HEK293 (cell line): ENCODE measurements around the gene AMOTL2.
A peak's percentile ranks its signal among the peaks of the same experiment; 100 is the strongest.

ENCODE experiments used
- CTCF ChIA-PET: fragments of 350-600 bp; formaldehyde crosslinking; extraction: SDS; loops from one replicate; lab custom pipeline; 2021; ENCODE audit warnings: antibody characterized with exemption; lab: Yijun Ruan, JAX
- POLR2A ChIA-PET: fragments of 300-600 bp; formaldehyde crosslinking; extraction: SDS; loops from one replicate; lab custom pipeline; 2020; ENCODE audit warnings: antibody characterized with exemption, inconsistent platforms; lab: Yijun Ruan, JAX
- H3K27ac ChIP-seq: fragments of 200-500 bp; sonication (Bioruptor generic); 2 replicates; pipeline ENCODE4 v1.5.1; 2014; ENCODE audit warnings: low read depth, low read length, control low read depth, inconsistent platforms; ENCODE audit errors: extremely low read depth
- H3K36me3 ChIP-seq, 2 experiments: fragments of 200-500 bp in 1 of 2; sonication (Bioruptor generic) in 1 of 2; 1 replicate in 1 of 2; 2 replicates in 1 of 2; pipeline ENCODE4 v1.5.1; 2014 to 2017; ENCODE audit warnings: inconsistent platforms in 2 of 2, low read length in 2 of 2; ENCODE audit not compliant: control insufficient read depth in 2 of 2, insufficient read depth in 1 of 2
- H3K4me1 ChIP-seq: fragments of 200-500 bp; sonication (Bioruptor generic); 2 replicates; pipeline ENCODE4 v1.5.1; 2014; ENCODE audit warnings: mild to moderate bottlenecking, low read length, inconsistent platforms; ENCODE audit not compliant: control insufficient read depth, insufficient read depth
- H3K4me3 ChIP-seq: 2 replicates; pipeline ENCODE4 v1.5.1; 2011; ENCODE audit warnings: low read depth, mild to moderate bottlenecking, control low read depth, low read length, moderate library complexity
- H3K9me3 ChIP-seq: fragments of 200-500 bp; sonication (Bioruptor generic); 2 replicates; pipeline ENCODE4 v1.5.1; 2014; ENCODE audit warnings: low read depth, low read length, inconsistent platforms; ENCODE audit not compliant: control insufficient read depth, insufficient read depth
- HOXA7 ChIP-seq: sonication (generic); formaldehyde crosslinking; IDR thresholded peaks from 2 replicates; pipeline ENCODE4 v1.8.1; 2022; ENCODE audit warnings: missing genetic modification reagents, borderline replicate concordance
- KLF9 ChIP-seq: fragments of 450-650 bp; formaldehyde crosslinking; IDR thresholded peaks from 2 replicates; pipeline ENCODE4 v1.5.1; 2016; ENCODE audit warnings: missing biosample characterization, missing genetic modification characterization, low read depth
- PRDM1 ChIP-seq: fragments of 450-650 bp; formaldehyde crosslinking; IDR thresholded peaks from 2 replicates; pipeline ENCODE4; 2016; ENCODE audit warnings: missing biosample characterization, missing genetic modification characterization
- SALL2 ChIP-seq: fragments of 450-650 bp; formaldehyde crosslinking; IDR thresholded peaks from 2 replicates; pipeline ENCODE4 v1.5.0; 2017; ENCODE audit warnings: missing biosample characterization, mild to moderate bottlenecking, missing genetic modification characterization, borderline replicate concordance
- ZEB2 ChIP-seq: fragments of 450-650 bp; formaldehyde crosslinking; IDR thresholded peaks from 2 replicates; pipeline ENCODE4 v1.5.1; 2016; ENCODE audit warnings: missing biosample characterization, missing genetic modification characterization
- ZFP3 ChIP-seq: fragments of 450-650 bp; formaldehyde crosslinking; IDR thresholded peaks from 2 replicates; pipeline ENCODE4 v1.5.1; 2016; ENCODE audit warnings: low read depth, missing biosample characterization, missing genetic modification characterization
- ZIC2 ChIP-seq: fragments of 450-650 bp; formaldehyde crosslinking; IDR thresholded peaks from 2 replicates; pipeline ENCODE4 v1.5.1; 2016; ENCODE audit warnings: missing biosample characterization, missing genetic modification characterization
- ZNF10 ChIP-seq: fragments of 450-650 bp; formaldehyde crosslinking; IDR thresholded peaks from 2 replicates; pipeline ENCODE4 v1.5.1; 2017; ENCODE audit warnings: missing biosample characterization, missing genetic modification characterization
- ZNF121 ChIP-seq: fragments of 450-650 bp; formaldehyde crosslinking; IDR thresholded peaks from 2 replicates; pipeline ENCODE4 v1.5.1; 2016; ENCODE audit warnings: missing biosample characterization, missing genetic modification characterization
- ZNF140 ChIP-seq: fragments of 450-650 bp; formaldehyde crosslinking; IDR thresholded peaks from 2 replicates; pipeline ENCODE4 v1.5.1; 2016; ENCODE audit warnings: missing biosample characterization, missing genetic modification characterization
- ZNF174 ChIP-seq: fragments of 450-650 bp; formaldehyde crosslinking; IDR thresholded peaks from 2 replicates; pipeline ENCODE4 v1.5.0; 2017; ENCODE audit warnings: missing biosample characterization, mild to moderate bottlenecking, missing genetic modification characterization
- ZNF548 ChIP-seq: fragments of 450-650 bp; formaldehyde crosslinking; IDR thresholded peaks from 2 replicates; pipeline ENCODE4 v1.5.1; 2016; ENCODE audit warnings: missing biosample characterization, missing genetic modification characterization
- ZNF555 ChIP-seq: fragments of 450-650 bp; formaldehyde crosslinking; conservative IDR thresholded peaks from 2 replicates; pipeline ENCODE4 v1.5.1; 2017; ENCODE audit warnings: missing biosample characterization, mild to moderate bottlenecking, missing genetic modification characterization, inconsistent platforms
- ZNF658 ChIP-seq: fragments of 450-650 bp; formaldehyde crosslinking; IDR thresholded peaks from 2 replicates; pipeline ENCODE4; 2016; ENCODE audit warnings: missing biosample characterization, missing genetic modification characterization
- TF ChIP-seq, protein P1 (sequence below): fragments of 450-650 bp; formaldehyde crosslinking; IDR thresholded peaks from 2 replicates; pipeline ENCODE4 v1.5.1; 2016; ENCODE audit warnings: missing biosample characterization, missing genetic modification characterization
- TF ChIP-seq, protein P2 (sequence below): fragments of 450-650 bp; IDR thresholded peaks from 2 replicates; pipeline ENCODE4 v1.5.1; 2018; ENCODE audit warnings: missing biosample characterization, mild to moderate bottlenecking, missing genetic modification characterization
- TF ChIP-seq, protein P3 (sequence below): fragments of 450-650 bp; formaldehyde crosslinking; IDR thresholded peaks from 2 replicates; pipeline ENCODE4 v1.5.1; 2016; ENCODE audit warnings: missing biosample characterization, missing genetic modification characterization
- TF ChIP-seq, protein P4 (sequence below): fragments of 450-650 bp; formaldehyde crosslinking; IDR thresholded peaks from 2 replicates; pipeline ENCODE4 v1.5.1; 2016; ENCODE audit warnings: missing biosample characterization, missing genetic modification characterization
- TF ChIP-seq, protein P5 (sequence below): fragments of 450-650 bp; formaldehyde crosslinking; IDR thresholded peaks from 2 replicates; pipeline ENCODE4 v1.5.1; 2016; ENCODE audit warnings: missing biosample characterization, missing genetic modification characterization
- TF ChIP-seq, protein P6 (sequence below): fragments of 450-650 bp; formaldehyde crosslinking; IDR thresholded peaks from 2 replicates; pipeline ENCODE4 v1.5.1; 2016; ENCODE audit warnings: missing biosample characterization, missing genetic modification characterization

The AMOTL2 gene

DNA sequence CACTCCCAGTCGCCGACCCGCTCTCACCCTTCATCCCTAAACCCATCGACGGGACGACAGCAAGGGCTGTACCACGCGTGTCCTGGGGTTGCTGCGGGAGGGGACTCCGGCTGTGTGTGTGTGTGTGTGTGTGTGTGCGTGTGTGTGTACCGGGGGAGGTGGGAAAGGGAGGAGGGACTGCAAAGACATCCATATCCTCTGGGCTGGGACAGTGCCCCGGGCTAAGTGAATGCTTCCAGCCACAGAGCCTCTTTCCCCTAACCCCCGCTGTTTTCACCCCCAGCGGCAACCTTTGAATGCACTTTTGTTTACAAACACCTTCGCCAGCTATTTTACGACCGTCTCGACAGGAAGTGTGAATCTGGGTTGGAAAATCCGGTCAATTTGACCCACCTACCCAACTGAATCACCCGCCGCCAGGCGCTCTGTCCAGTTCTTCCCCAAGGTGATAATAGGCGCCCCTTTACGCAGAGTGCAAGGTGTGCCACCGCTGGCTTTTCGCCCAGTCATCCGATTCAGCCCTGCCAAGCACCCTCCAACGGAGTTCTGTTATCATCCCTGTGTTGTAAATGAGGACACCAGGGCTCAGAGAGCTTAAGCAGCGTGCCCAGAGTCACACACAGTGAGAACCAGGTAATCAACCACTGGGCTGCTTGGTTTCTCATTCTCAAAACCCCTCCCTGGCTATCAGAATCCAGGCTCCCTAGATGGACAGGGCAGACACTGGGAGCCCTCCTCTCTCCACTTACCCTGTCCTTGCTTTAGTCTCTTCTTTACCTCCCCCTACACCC lies 739 bp upstream of the AMOTL2 start (continued):
- TF ChIP-seq ZNF555 (tag by site-specific recombination) (no peak), ZNF10 (no peak), PRDM1 (peak; percentile 48; the same call in 1 of the 2 replicates), ZNF121 (no peak), ZIC2 (peak; percentile 63), SALL2 (tag by site-specific recombination) (no peak), ZNF140 (tag by site-specific recombination) (no peak), ZNF548 (tag by site-specific recombination) (no peak), ZFP3 (tag by site-specific recombination) (no peak)
- TF ChIP-seq, protein P1, sequence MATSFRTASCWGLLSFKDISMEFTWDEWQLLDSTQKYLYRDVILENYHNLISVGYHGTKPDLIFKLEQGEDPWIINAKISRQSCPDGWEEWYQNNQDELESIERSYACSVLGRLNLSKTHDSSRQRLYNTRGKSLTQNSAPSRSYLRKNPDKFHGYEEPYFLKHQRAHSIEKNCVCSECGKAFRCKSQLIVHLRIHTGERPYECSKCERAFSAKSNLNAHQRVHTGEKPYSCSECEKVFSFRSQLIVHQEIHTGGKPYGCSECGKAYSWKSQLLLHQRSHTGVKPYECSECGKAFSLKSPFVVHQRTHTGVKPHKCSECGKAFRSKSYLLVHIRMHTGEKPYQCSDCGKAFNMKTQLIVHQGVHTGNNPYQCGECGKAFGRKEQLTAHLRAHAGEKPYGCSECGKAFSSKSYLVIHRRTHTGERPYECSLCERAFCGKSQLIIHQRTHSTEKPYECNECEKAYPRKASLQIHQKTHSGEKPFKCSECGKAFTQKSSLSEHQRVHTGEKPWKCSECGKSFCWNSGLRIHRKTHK (tag by site-specific recombination), result no peak
- TF ChIP-seq, protein P2, sequence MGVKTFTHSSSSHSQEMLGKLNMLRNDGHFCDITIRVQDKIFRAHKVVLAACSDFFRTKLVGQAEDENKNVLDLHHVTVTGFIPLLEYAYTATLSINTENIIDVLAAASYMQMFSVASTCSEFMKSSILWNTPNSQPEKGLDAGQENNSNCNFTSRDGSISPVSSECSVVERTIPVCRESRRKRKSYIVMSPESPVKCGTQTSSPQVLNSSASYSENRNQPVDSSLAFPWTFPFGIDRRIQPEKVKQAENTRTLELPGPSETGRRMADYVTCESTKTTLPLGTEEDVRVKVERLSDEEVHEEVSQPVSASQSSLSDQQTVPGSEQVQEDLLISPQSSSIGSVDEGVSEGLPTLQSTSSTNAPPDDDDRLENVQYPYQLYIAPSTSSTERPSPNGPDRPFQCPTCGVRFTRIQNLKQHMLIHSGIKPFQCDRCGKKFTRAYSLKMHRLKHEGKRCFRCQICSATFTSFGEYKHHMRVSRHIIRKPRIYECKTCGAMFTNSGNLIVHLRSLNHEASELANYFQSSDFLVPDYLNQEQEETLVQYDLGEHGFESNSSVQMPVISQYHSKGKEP, result no peak
- TF ChIP-seq, protein P3, sequence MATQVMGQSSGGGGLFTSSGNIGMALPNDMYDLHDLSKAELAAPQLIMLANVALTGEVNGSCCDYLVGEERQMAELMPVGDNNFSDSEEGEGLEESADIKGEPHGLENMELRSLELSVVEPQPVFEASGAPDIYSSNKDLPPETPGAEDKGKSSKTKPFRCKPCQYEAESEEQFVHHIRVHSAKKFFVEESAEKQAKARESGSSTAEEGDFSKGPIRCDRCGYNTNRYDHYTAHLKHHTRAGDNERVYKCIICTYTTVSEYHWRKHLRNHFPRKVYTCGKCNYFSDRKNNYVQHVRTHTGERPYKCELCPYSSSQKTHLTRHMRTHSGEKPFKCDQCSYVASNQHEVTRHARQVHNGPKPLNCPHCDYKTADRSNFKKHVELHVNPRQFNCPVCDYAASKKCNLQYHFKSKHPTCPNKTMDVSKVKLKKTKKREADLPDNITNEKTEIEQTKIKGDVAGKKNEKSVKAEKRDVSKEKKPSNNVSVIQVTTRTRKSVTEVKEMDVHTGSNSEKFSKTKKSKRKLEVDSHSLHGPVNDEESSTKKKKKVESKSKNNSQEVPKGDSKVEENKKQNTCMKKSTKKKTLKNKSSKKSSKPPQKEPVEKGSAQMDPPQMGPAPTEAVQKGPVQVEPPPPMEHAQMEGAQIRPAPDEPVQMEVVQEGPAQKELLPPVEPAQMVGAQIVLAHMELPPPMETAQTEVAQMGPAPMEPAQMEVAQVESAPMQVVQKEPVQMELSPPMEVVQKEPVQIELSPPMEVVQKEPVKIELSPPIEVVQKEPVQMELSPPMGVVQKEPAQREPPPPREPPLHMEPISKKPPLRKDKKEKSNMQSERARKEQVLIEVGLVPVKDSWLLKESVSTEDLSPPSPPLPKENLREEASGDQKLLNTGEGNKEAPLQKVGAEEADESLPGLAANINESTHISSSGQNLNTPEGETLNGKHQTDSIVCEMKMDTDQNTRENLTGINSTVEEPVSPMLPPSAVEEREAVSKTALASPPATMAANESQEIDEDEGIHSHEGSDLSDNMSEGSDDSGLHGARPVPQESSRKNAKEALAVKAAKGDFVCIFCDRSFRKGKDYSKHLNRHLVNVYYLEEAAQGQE (tag by site-specific recombination), result no peak
- TF ChIP-seq, all 188 proteins: peak for 39

DNA sequence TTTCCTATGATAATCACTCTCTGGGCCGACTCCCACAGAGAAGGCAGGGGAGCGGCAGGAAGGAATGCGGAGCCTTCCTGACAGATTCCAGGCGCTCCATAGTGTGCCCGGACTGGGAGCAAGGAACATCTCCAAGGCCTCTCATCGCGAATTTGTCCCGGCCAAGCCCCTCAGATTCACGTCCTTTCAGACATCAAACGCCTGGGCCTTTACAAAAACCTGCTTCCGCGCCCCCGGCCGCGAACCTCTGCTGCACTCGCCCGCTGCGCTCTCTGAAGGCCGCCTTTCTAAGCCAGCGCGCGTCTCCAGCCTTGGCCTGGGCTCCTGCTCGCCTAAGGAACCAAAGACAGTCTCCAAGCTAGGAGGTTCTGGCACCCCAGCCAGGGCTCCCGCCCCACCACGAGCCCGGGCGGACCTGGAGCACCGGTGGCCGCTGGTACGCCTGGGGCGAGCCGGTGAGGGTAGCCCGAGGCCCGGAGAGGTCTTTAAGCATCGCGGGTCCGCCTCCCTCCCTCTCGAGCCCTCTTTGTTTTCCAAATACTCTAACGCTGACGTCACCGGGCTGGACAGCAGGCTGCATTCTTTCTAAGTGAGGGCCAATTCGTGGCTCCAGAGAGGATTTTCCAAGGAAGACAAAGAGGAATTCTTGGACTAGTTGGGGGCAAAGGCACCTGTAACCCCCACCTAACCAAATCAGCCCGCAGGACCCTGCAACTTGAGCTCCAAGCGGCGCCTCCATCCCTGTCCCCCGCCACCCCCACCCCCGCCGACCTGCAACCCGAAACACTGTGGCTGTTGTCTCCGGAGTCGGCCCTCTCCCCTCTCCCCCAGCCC lies 759 bp downstream of the AMOTL2 start:
- Histone ChIP-seq H3K36me3 (peaks cover 0 to 29% of the 10 kb centered on the region in 2 experiments; a peak in 1 of 3 replicates), H3K27ac (peak overlapping the region; percentile 90), H3K4me1 (peaks cover 2% of the 10 kb centered on the region; the same call in 1 of the 2 replicates), H3K9me3 (no peaks in the 10 kb centered on the region), H3K4me3 (peak overlapping the region; percentile 89)
- ChIA-PET POLR2A (interaction anchor here (1.2 to 4.1 kb wide), 4 partner anchors 9 to 113 kb away, joined by 3 to 76 read pairs (median 22); no protein-coding TSS in a partner anchor), CTCF (interaction anchor here (0.9 kb wide), 1 partner anchor 8 kb away, joined by 4 read pairs; no protein-coding TSS in a partner anchor)
- 0 out of 2 replicates have a peak, but pooled peaks have one; percentile 23 for TF ChIP-seq ZEB2
- TF ChIP-seq, protein P2, result no peak
- TF ChIP-seq, protein P4, sequence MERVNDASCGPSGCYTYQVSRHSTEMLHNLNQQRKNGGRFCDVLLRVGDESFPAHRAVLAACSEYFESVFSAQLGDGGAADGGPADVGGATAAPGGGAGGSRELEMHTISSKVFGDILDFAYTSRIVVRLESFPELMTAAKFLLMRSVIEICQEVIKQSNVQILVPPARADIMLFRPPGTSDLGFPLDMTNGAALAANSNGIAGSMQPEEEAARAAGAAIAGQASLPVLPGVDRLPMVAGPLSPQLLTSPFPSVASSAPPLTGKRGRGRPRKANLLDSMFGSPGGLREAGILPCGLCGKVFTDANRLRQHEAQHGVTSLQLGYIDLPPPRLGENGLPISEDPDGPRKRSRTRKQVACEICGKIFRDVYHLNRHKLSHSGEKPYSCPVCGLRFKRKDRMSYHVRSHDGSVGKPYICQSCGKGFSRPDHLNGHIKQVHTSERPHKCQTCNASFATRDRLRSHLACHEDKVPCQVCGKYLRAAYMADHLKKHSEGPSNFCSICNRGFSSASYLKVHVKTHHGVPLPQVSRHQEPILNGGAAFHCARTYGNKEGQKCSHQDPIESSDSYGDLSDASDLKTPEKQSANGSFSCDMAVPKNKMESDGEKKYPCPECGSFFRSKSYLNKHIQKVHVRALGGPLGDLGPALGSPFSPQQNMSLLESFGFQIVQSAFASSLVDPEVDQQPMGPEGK, result 0 out of 2 replicates have a peak, but pooled peaks have one; percentile 47
- TF ChIP-seq, protein P5, sequence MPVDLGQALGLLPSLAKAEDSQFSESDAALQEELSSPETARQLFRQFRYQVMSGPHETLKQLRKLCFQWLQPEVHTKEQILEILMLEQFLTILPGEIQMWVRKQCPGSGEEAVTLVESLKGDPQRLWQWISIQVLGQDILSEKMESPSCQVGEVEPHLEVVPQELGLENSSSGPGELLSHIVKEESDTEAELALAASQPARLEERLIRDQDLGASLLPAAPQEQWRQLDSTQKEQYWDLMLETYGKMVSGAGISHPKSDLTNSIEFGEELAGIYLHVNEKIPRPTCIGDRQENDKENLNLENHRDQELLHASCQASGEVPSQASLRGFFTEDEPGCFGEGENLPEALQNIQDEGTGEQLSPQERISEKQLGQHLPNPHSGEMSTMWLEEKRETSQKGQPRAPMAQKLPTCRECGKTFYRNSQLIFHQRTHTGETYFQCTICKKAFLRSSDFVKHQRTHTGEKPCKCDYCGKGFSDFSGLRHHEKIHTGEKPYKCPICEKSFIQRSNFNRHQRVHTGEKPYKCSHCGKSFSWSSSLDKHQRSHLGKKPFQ (tag by site-specific recombination), result no peak
- no peak for TF ChIP-seq ZNF174
- TF ChIP-seq KLF9 (tag by site-specific recombination), result peak; percentile 17; the same call in 1 of the 2 replicates
- TF ChIP-seq, protein P6, sequence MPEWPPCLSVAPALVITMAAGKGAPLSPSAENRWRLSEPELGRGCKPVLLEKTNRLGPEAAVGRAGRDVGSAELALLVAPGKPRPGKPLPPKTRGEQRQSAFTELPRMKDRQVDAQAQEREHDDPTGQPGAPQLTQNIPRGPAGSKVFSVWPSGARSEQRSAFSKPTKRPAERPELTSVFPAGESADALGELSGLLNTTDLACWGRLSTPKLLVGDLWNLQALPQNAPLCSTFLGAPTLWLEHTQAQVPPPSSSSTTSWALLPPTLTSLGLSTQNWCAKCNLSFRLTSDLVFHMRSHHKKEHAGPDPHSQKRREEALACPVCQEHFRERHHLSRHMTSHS (tag by site-specific recombination), result no peak
- TF ChIP-seq ZNF658 (tag by site-specific recombination), result no peak
- no peak for TF ChIP-seq HOXA7 (CRISPR knock-in tag)
